ENCODE results near the gene ATXN1. TPM values are rescaled to one million over a fixed set of nuclear protein-coding genes. Genes with fewer than 3 reads are reported as not detected.

Gene ATXN1
- polyA plus RNA-seq, 1 donor (not counting 4 experiments of a cell fraction or from before 2014, with no cell fraction given): 9.7 TPM

- DNase-seq (ENCODE audit: low read depth, low spot score) (no peak), FAIRE-seq (peak; percentile 39)
- Histone ChIP-seq H3K4me2 (ENCODE audit: control insufficient read depth, extremely low read depth, insufficient read depth, low read depth, low read length) (no peak overlapping the region), H2AFZ (ENCODE audit: control insufficient read depth, low read length) (no peak overlapping the region), H3K9me3 (ENCODE audit: control insufficient read depth, low read depth, low read length) (no peaks in the 10 kb centered on the region), H3K9me1 (ENCODE audit: control insufficient read depth, extremely low read depth, insufficient read depth, low read length) (no peaks in the 10 kb centered on the region), H3K79me2 (ENCODE audit: control insufficient read depth, insufficient read depth, low read length) (no peaks in the 10 kb centered on the region), H3K27me3 (ENCODE audit: control insufficient read depth, extremely low read depth, insufficient read depth, low read length) (no peaks in the 10 kb centered on the region), H3K9ac (ENCODE audit: control insufficient read depth, extremely low read depth, insufficient read depth, low read length) (no peak overlapping the region), H3K36me3 (ENCODE audit: control insufficient read depth in 2 of 2, extremely low read depth in 1 of 2, insufficient read depth in 2 of 2, low read length in 2 of 2) (no peaks in the 10 kb centered on the region), H3K4me3 (ENCODE audit: control insufficient read depth in 2 of 3, extremely low read depth in 1 of 3, insufficient read depth in 2 of 3, low read depth in 1 of 3, low read length in 3 of 3) (no peak overlapping the region), H3K4me1 (ENCODE audit: control insufficient read depth, extremely low read depth, insufficient read depth, low read length) (no peaks in the 10 kb centered on the region), H4K20me1 (ENCODE audit: control insufficient read depth, extremely low read depth, insufficient read depth, low read length) (no peaks in the 10 kb centered on the region), H3K27ac (ENCODE audit: control insufficient read depth, insufficient read depth, low read length) (no peak overlapping the region)
- no peak for TF ChIP-seq CTCF (optimal IDR thresholded peaks at IDR 0.05 in 1 of 3, IDR thresholded peaks at IDR 0.05 in 1 of 3, conservative IDR thresholded peaks at IDR 0.05 in 1 of 3; ENCODE audit: extremely low read depth in 1 of 3, insufficient read depth in 2 of 3, low read length in 3 of 3)
- TF ChIP-seq EZH2 (IDR thresholded peaks at IDR 0.05; ENCODE audit: low read length): no peak
- dilution Hi-C loops (cut with MboI; ENCODE audit: extremely low pct_ligation_motif_present, low sequenced_read_pairs): no loop called here
Measured at GRCh38 chr6:16623029-16623653, 138.1 kb downstream of the ATXN1 start.

- no peaks in the 10 kb centered on the region for H3K36me3 ChIP-seq (ENCODE audit: control insufficient read depth in 2 of 2, extremely low read depth in 1 of 2, insufficient read depth in 2 of 2, low read length in 2 of 2)
- dilution Hi-C loops (cut with MboI; ENCODE audit: extremely low pct_ligation_motif_present, low sequenced_read_pairs): no loop called here
- H3K4me2 ChIP-seq (ENCODE audit: control insufficient read depth, extremely low read depth, insufficient read depth, low read depth, low read length): no peak overlapping the region
- no peak overlapping the region for H3K27ac ChIP-seq (ENCODE audit: control insufficient read depth, insufficient read depth, low read length)
- H2AFZ ChIP-seq (ENCODE audit: control insufficient read depth, low read length): no peak overlapping the region
- no peaks in the 10 kb centered on the region for H3K9me3 ChIP-seq (ENCODE audit: control insufficient read depth, low read depth, low read length)
- H3K27me3 ChIP-seq (ENCODE audit: control insufficient read depth, extremely low read depth, insufficient read depth, low read length): no peaks in the 10 kb centered on the region
- no peaks in the 10 kb centered on the region for H3K4me1 ChIP-seq (ENCODE audit: control insufficient read depth, extremely low read depth, insufficient read depth, low read length)
- no peak for DNase-seq (ENCODE audit: low read depth, low spot score)
- FAIRE-seq: no peak
- TF ChIP-seq CTCF (optimal IDR thresholded peaks at IDR 0.05 in 1 of 3, IDR thresholded peaks at IDR 0.05 in 1 of 3, conservative IDR thresholded peaks at IDR 0.05 in 1 of 3; ENCODE audit: extremely low read depth in 1 of 3, insufficient read depth in 2 of 3, low read length in 3 of 3) (no peak), EZH2 (IDR thresholded peaks at IDR 0.05; ENCODE audit: low read length) (no peak)
- H3K9me1 ChIP-seq (ENCODE audit: control insufficient read depth, extremely low read depth, insufficient read depth, low read length): no peaks in the 10 kb centered on the region
- H3K9ac ChIP-seq (ENCODE audit: control insufficient read depth, extremely low read depth, insufficient read depth, low read length): no peak overlapping the region
- H4K20me1 ChIP-seq (ENCODE audit: control insufficient read depth, extremely low read depth, insufficient read depth, low read length): no peaks in the 10 kb centered on the region
- no peaks in the 10 kb centered on the region for H3K79me2 ChIP-seq (ENCODE audit: control insufficient read depth, insufficient read depth, low read length)
- H3K4me3 ChIP-seq (ENCODE audit: control insufficient read depth in 2 of 3, extremely low read depth in 1 of 3, insufficient read depth in 2 of 3, low read depth in 1 of 3, low read length in 3 of 3): no peak overlapping the region
Measured at GRCh38 chr6:16622193-16622592, 139.1 kb downstream of the ATXN1 start.

All from keratinocyte (primary cell).